Measurements from ENCODE around the gene BORCS5.

GRCh38 chr12:12366701-12367481 is 10.0 kb downstream of the BORCS5 start:
- no peak for TF ChIP-seq CTCF (IDR thresholded peaks at IDR 0.05)
- TF ChIP-seq POLR2A (IDR thresholded peaks at IDR 0.05) = no peak
